HL-60 (cell line): ENCODE results near the gene FAM3A.

Source experiments
- TF ChIP-seq, protein P1 (sequence below): IDR thresholded peaks from one replicate; pipeline ENCODE4 v1.5.1; 2011; ENCODE audit warnings: low read length, control low read depth, inconsistent platforms; ENCODE audit not compliant: insufficient read depth
- TF ChIP-seq, protein P2 (sequence below): IDR thresholded peaks from 2 replicates; pipeline ENCODE4 v1.6.1; 2012; ENCODE audit warnings: low read depth; ENCODE audit not compliant: insufficient replicate concordance

DNA sequence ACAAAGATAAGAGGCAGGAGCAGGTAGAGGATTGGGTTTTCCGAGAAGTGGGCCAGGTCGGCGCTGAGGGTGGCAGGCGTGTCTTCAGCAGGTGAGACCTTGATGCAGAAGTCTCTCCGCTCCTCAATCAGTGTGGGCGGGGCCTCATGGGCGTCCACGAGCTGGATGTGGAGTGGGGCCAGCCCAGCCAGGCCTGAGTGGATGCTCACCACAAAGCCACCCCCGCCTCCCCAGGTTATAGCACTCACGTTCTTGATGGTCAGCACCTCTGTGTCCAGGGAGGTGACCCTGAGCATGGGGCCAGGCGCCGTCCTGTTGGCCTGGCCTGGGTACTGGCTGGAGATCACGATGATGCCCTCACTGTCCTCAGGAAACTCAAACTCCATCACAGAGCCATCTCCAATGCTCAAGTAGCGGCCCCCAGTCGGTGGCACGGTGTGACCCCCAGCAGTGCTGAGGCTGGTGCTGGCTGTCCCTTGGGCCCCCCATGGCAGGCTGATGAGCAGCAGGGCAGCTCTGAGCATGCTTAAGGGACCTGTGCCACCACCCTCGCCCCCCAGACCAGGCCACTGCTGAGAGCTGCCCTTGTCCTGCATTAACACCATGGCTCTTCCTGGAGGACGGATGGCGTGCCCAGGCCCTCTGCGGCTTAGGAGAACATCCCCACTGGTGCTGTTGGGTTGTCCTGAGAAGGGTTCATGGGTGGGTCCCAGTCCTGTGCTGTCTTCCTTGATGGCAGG is 27.5 kb downstream of the FAM3A start:
- TF ChIP-seq, protein P1, sequence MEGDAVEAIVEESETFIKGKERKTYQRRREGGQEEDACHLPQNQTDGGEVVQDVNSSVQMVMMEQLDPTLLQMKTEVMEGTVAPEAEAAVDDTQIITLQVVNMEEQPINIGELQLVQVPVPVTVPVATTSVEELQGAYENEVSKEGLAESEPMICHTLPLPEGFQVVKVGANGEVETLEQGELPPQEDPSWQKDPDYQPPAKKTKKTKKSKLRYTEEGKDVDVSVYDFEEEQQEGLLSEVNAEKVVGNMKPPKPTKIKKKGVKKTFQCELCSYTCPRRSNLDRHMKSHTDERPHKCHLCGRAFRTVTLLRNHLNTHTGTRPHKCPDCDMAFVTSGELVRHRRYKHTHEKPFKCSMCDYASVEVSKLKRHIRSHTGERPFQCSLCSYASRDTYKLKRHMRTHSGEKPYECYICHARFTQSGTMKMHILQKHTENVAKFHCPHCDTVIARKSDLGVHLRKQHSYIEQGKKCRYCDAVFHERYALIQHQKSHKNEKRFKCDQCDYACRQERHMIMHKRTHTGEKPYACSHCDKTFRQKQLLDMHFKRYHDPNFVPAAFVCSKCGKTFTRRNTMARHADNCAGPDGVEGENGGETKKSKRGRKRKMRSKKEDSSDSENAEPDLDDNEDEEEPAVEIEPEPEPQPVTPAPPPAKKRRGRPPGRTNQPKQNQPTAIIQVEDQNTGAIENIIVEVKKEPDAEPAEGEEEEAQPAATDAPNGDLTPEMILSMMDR = no peak
- TF ChIP-seq, protein P2, sequence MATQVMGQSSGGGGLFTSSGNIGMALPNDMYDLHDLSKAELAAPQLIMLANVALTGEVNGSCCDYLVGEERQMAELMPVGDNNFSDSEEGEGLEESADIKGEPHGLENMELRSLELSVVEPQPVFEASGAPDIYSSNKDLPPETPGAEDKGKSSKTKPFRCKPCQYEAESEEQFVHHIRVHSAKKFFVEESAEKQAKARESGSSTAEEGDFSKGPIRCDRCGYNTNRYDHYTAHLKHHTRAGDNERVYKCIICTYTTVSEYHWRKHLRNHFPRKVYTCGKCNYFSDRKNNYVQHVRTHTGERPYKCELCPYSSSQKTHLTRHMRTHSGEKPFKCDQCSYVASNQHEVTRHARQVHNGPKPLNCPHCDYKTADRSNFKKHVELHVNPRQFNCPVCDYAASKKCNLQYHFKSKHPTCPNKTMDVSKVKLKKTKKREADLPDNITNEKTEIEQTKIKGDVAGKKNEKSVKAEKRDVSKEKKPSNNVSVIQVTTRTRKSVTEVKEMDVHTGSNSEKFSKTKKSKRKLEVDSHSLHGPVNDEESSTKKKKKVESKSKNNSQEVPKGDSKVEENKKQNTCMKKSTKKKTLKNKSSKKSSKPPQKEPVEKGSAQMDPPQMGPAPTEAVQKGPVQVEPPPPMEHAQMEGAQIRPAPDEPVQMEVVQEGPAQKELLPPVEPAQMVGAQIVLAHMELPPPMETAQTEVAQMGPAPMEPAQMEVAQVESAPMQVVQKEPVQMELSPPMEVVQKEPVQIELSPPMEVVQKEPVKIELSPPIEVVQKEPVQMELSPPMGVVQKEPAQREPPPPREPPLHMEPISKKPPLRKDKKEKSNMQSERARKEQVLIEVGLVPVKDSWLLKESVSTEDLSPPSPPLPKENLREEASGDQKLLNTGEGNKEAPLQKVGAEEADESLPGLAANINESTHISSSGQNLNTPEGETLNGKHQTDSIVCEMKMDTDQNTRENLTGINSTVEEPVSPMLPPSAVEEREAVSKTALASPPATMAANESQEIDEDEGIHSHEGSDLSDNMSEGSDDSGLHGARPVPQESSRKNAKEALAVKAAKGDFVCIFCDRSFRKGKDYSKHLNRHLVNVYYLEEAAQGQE = no peak
